GM19468 (cell line): ENCODE measurements around the gene ZC3H18.

Source experiments
- ATAC-seq: cut with Tn5 transposase; IDR thresholded peaks from one replicate; pipeline ENCODE4 v1.9.1; 2021; ENCODE audit warnings: mild to moderate bottlenecking, moderate library complexity, moderate number of reproducible peaks; ENCODE audit not compliant: unreplicated experiment; ENCODE audit errors: extremely low read depth

ZC3H18 gene

GRCh38 chr16:88548131-88548874 lies 21.9 kb upstream of the ZC3H18 start:
- ATAC-seq, result no peak

GRCh38 chr16:88548985-88549384 lies 21.2 kb upstream of the ZC3H18 start:
- no peak for ATAC-seq

GRCh38 chr16:88549671-88550245 lies 20.4 kb upstream of the ZC3H18 start:
- ATAC-seq, result no peak

GRCh38 chr16:88550246-88550661 lies 19.9 kb upstream of the ZC3H18 start:
- no peak for ATAC-seq

GRCh38 chr16:88552166-88552565 lies 18.0 kb upstream of the ZC3H18 start:
- ATAC-seq, result no peak

GRCh38 chr16:88552815-88553214 lies 17.4 kb upstream of the ZC3H18 start:
- no peak for ATAC-seq

GRCh38 chr16:88553739-88554138 lies 16.5 kb upstream of the ZC3H18 start:
- ATAC-seq, result no peak

GRCh38 chr16:88554711-88555264 lies 15.4 kb upstream of the ZC3H18 start:
- no peak for ATAC-seq

GRCh38 chr16:88556294-88556988 lies 13.8 kb upstream of the ZC3H18 start:
- no peak for ATAC-seq

GRCh38 chr16:88558457-88559442 lies 11.5 kb upstream of the ZC3H18 start:
- ATAC-seq, result no peak

- ATAC-seq, result no peak
Observed at GRCh38 chr16:88560714-88561484, 9.3 kb upstream of the ZC3H18 start.

- no peak for ATAC-seq
Observed at GRCh38 chr16:88561485-88562359, 8.5 kb upstream of the ZC3H18 start.

GRCh38 chr16:88566158-88566557 lies 4.0 kb upstream of the ZC3H18 start:
- ATAC-seq, result no peak

GRCh38 chr16:88568710-88569613 lies 1.2 kb upstream of the ZC3H18 start:
- no peak for ATAC-seq

- no peak for ATAC-seq
Observed at GRCh38 chr16:88569614-88569984, 604 bp upstream of the ZC3H18 start.

- ATAC-seq, result no peak
Observed at GRCh38 chr16:88570691-88571092, 489 bp downstream of the ZC3H18 start.

- ATAC-seq, result no peak
Observed at GRCh38 chr16:88575251-88575650, 5.0 kb downstream of the ZC3H18 start.
